ENCODE data around the gene CSMD2. TPM values are rescaled to one million over a fixed set of nuclear protein-coding genes. Genes with fewer than 3 reads are reported as not detected.

The CSMD2 gene
- total and polyA plus RNA-seq, 2 of the 4 experiments (the other 2 are of a cell fraction) = under 0.01 to 0.36 TPM

DNA sequence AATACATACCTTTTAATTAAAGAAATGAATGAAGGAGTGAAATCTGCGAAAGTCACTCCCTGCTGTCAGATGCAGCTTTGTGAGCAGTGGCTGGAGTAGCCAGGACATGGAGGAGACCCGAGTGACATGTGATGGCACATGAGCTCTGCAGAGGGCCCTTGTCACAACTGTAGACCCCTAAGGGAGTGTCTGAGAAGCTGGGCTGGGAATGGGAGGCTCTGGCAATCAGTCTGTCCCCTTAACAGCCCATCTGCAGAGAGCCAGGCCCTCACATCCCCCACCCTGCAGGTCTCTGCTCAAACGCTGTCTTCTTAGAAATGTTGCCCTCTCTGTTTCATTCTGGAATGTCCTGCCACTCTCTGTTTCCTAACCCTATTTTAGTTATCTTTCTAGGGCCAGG, 176.9 kb downstream of the CSMD2 start:
- H3K56ac ChIP-seq (ENCODE audit: extremely low read depth, insufficient read depth, low read length) = no peak overlapping the region
- no peak overlapping the region for H4K5ac ChIP-seq (ENCODE audit: low read depth, low read length)
- no peak overlapping the region for H2BK120ac ChIP-seq (ENCODE audit: low read depth, low read length)
- H3K27ac ChIP-seq (ENCODE audit: insufficient read depth, low read length) = no peak overlapping the region
- H3K14ac ChIP-seq (replicated peaks; ENCODE audit: low read depth, low read length) = no peak overlapping the region
- H3K36me3 ChIP-seq (ENCODE audit: control insufficient read depth, insufficient read depth, low read length) = no peaks in the 10 kb centered on the region
- no peak overlapping the region for H3K4me3 ChIP-seq (ENCODE audit: insufficient read depth, low read depth, low read length)
- no peak overlapping the region for H3K23ac ChIP-seq (ENCODE audit: low read depth, low read length)
- H2BK15ac ChIP-seq (ENCODE audit: low read depth, low read length) = no peak overlapping the region
- no peaks in the 10 kb centered on the region for H3K9me1 ChIP-seq (ENCODE audit: insufficient read depth, low read length)
- ATAC-seq (ENCODE audit: low read depth) (no peak), DNase-seq (no peak)
- POLR2A ChIA-PET (ENCODE audit: unreplicated experiment) = no interaction called here
- H3K4ac ChIP-seq (ENCODE audit: low read depth, low read length) = no peak overlapping the region
- no peak overlapping the region for H4K8ac ChIP-seq (ENCODE audit: low read depth in 2 of 2, low read length in 2 of 2)
- no peaks in the 10 kb centered on the region for H4K20me1 ChIP-seq (ENCODE audit: insufficient read depth, low read length)
- CTCF ChIA-PET = no interaction called here
- H3K18ac ChIP-seq (ENCODE audit: low read depth, low read length) = no peak overlapping the region
- dilution Hi-C loops (cut with HindIII; ENCODE audit: low sequenced_read_pairs, unreplicated experiment) = no loop called here
- H2AK5ac ChIP-seq (ENCODE audit: low read depth, low read length) = no peak overlapping the region
- intact Hi-C loops (cut with micrococcal nuclease) = no loop called here
- no peak overlapping the region for H4K91ac ChIP-seq (ENCODE audit: insufficient read depth, low read depth, low read length)
- no peak overlapping the region for H3K9ac ChIP-seq (ENCODE audit: low read depth, low read length)
- no peaks in the 10 kb centered on the region for H3K27me3 ChIP-seq (ENCODE audit: control insufficient read depth, insufficient read depth, low read length)
- no peaks in the 10 kb centered on the region for H3K79me1 ChIP-seq (ENCODE audit: low read depth in 1 of 2, low read length in 2 of 2)
- H3K9me3 ChIP-seq (ENCODE audit: control insufficient read depth, insufficient read depth, low read length) = peaks cover 23% of the 10 kb centered on the region
- H2BK20ac ChIP-seq (ENCODE audit: low read depth, low read length) = no peak overlapping the region
- H2BK5ac ChIP-seq (ENCODE audit: low read depth, low read length, poor library complexity, severe bottlenecking) = no peak overlapping the region
- TF ChIP-seq, protein P1, sequence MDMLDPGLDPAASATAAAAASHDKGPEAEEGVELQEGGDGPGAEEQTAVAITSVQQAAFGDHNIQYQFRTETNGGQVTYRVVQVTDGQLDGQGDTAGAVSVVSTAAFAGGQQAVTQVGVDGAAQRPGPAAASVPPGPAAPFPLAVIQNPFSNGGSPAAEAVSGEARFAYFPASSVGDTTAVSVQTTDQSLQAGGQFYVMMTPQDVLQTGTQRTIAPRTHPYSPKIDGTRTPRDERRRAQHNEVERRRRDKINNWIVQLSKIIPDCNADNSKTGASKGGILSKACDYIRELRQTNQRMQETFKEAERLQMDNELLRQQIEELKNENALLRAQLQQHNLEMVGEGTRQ (IDR thresholded peaks at IDR 0.05; ENCODE audit: low read depth, low read length) = no peak
- TF ChIP-seq BHLHE40 (IDR thresholded peaks at IDR 0.05; ENCODE audit: low read depth, low read length) = no peak
- no peak for TF ChIP-seq RFX5 (IDR thresholded peaks at IDR 0.05; ENCODE audit: low read depth, low read length)
- no peak for TF ChIP-seq NFE2L2 (IDR thresholded peaks at IDR 0.05; ENCODE audit: low read depth, low read length)
- TF ChIP-seq MAFK (IDR thresholded peaks at IDR 0.05; ENCODE audit: low read depth, low read length) = no peak
- no peak for TF ChIP-seq POLR2A (IDR thresholded peaks at IDR 0.05; ENCODE audit: low read depth, low read length)
- no peak for TF ChIP-seq FOS (IDR thresholded peaks at IDR 0.05; ENCODE audit: low read depth, low read length)
- TF ChIP-seq RCOR1 (IDR thresholded peaks at IDR 0.05; ENCODE audit: insufficient replicate concordance, low read length) = no peak
- TF ChIP-seq, protein P2, sequence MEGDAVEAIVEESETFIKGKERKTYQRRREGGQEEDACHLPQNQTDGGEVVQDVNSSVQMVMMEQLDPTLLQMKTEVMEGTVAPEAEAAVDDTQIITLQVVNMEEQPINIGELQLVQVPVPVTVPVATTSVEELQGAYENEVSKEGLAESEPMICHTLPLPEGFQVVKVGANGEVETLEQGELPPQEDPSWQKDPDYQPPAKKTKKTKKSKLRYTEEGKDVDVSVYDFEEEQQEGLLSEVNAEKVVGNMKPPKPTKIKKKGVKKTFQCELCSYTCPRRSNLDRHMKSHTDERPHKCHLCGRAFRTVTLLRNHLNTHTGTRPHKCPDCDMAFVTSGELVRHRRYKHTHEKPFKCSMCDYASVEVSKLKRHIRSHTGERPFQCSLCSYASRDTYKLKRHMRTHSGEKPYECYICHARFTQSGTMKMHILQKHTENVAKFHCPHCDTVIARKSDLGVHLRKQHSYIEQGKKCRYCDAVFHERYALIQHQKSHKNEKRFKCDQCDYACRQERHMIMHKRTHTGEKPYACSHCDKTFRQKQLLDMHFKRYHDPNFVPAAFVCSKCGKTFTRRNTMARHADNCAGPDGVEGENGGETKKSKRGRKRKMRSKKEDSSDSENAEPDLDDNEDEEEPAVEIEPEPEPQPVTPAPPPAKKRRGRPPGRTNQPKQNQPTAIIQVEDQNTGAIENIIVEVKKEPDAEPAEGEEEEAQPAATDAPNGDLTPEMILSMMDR (conservative IDR thresholded peaks at IDR 0.05; ENCODE audit: low read depth, low read length) = no peak
- TF ChIP-seq SMC3 (IDR thresholded peaks at IDR 0.05; ENCODE audit: low read depth, low read length) = no peak
- TF ChIP-seq, protein P3, sequence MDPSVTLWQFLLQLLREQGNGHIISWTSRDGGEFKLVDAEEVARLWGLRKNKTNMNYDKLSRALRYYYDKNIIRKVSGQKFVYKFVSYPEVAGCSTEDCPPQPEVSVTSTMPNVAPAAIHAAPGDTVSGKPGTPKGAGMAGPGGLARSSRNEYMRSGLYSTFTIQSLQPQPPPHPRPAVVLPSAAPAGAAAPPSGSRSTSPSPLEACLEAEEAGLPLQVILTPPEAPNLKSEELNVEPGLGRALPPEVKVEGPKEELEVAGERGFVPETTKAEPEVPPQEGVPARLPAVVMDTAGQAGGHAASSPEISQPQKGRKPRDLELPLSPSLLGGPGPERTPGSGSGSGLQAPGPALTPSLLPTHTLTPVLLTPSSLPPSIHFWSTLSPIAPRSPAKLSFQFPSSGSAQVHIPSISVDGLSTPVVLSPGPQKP (IDR thresholded peaks at IDR 0.05; ENCODE audit: borderline replicate concordance, low read depth, low read length) = no peak
- no peak for TF ChIP-seq CHD1 (IDR thresholded peaks at IDR 0.05; ENCODE audit: low read depth, low read length)
- TF ChIP-seq RAD21 (IDR thresholded peaks at IDR 0.05; ENCODE audit: low read length) = no peak
- no peak for TF ChIP-seq MAZ (IDR thresholded peaks at IDR 0.05; ENCODE audit: borderline replicate concordance, low read depth, low read length)
- TF ChIP-seq MXI1 (IDR thresholded peaks at IDR 0.05; ENCODE audit: borderline replicate concordance, low read depth, low read length) = no peak
- no peak for TF ChIP-seq CEBPB (IDR thresholded peaks at IDR 0.05; ENCODE audit: low read depth, low read length)
- BruUV-seq (replicated peaks) = no TSS peak
- WGBS, 2 experiments (ENCODE audit: extremely low coverage in 2 of 2, insufficient read length in 1 of 2) = no CpG with 5 or more reads among the region's 3 CpGs
- H3K4me1 ChIP-seq (ENCODE audit: control insufficient read depth, insufficient read depth, low read length) = no peaks in the 10 kb centered on the region
- H2AK9ac ChIP-seq (replicated peaks; ENCODE audit: low read depth, low read length, poor library complexity) = no peak overlapping the region
- no peak overlapping the region for H3K4me2 ChIP-seq (ENCODE audit: low read depth, low read length)
- no peak overlapping the region for H2AFZ ChIP-seq (replicated peaks; ENCODE audit: low read length, poor library complexity)
- in situ Hi-C loops (cut with MboI; ENCODE audit: low sequenced_read_pairs) = no loop called here
